Spleen (tissue), 11 donors: Measurements from ENCODE around the gene ZFHX2. TPM values are rescaled to one million over a fixed set of nuclear protein-coding genes. Genes with fewer than 3 reads are reported as not detected.

ENCODE experiments used
- DNase-seq: peaks from one replicate; pipeline ENCODE4 v3.0.0-alpha.2; 2020
- H3K27ac ChIP-seq, 8 donors: fragments of 200-600 bp; sonication (generic) in 7 of 8; 1 replicate in 4 of 8; 2 replicates in 4 of 8; pipeline versions ENCODE4 v1.5.0 to v1.8.0; 2016 to 2021; ENCODE audit warnings: inconsistent platforms in 4 of 8, mild to moderate bottlenecking in 4 of 8, moderate library complexity in 1 of 8
- H3K27me3 ChIP-seq, 7 donors: fragments of 200-600 bp; sonication (generic) in 6 of 7; replicated peaks in 1 of 7; 1 replicate in 4 of 7; 2 replicates in 3 of 7; pipeline versions ENCODE4 v1.5.0 to v1.8.0; 2016 to 2021; ENCODE audit warnings: inconsistent platforms in 3 of 7, mild to moderate bottlenecking in 1 of 7
- H3K36me3 ChIP-seq, 6 donors: fragments of 200-600 bp; sonication (generic) in 5 of 6; 1 replicate in 4 of 6; 2 replicates in 2 of 6; pipeline versions ENCODE4 v1.5.0 to v1.8.0; 2016 to 2021; ENCODE audit warnings: inconsistent platforms in 2 of 6
- H3K4me1 ChIP-seq, 6 donors: fragments of 200-600 bp; sonication (generic) in 5 of 6; 1 replicate in 3 of 6; 2 replicates in 3 of 6; pipeline versions ENCODE4 v1.5.0 to v1.8.0; 2016 to 2021; ENCODE audit warnings: inconsistent platforms in 3 of 6
- H3K4me3 ChIP-seq, 8 donors: fragments of 200-600 bp; sonication (generic) in 7 of 8; 1 replicate in 4 of 8; 2 replicates in 4 of 8; pipeline versions ENCODE4 v1.5.0 to v1.8.0; 2016 to 2021; ENCODE audit warnings: inconsistent platforms in 4 of 8, mild to moderate bottlenecking in 4 of 8, moderate library complexity in 2 of 8
- H3K9me3 ChIP-seq, 8 donors: fragments of 200-600 bp; sonication (generic) in 7 of 8; 1 replicate in 4 of 8; 2 replicates in 4 of 8; pipeline versions ENCODE4 v1.5.0 to v1.8.0; 2016 to 2021; ENCODE audit warnings: inconsistent platforms in 4 of 8
- CTCF ChIP-seq, 11 experiments: fragments of 200-600 bp in 7 of 11; fragments of 450-650 bp in 4 of 11; sonication (generic) in 4 of 11; IDR thresholded peaks in 8 of 11; conservative IDR thresholded peaks in 3 of 11; 1 replicate in 7 of 11; 2 replicates in 4 of 11; pipeline versions ENCODE4 v1.4.0 to v1.8.0; 2016 to 2021; ENCODE audit warnings: antibody characterized with exemption in 11 of 11, inconsistent platforms in 4 of 11, mild to moderate bottlenecking in 1 of 11
- POLR2A ChIP-seq, 3 donors: fragments of 450-650 bp; IDR thresholded peaks; one replicate each; pipeline ENCODE4 v1.5.1; 2017; ENCODE audit warnings: antibody characterized with exemption in 3 of 3, mild to moderate bottlenecking in 1 of 3
- POLR2AphosphoS5 ChIP-seq, 3 donors: sonication (generic); formaldehyde crosslinking; IDR thresholded peaks; one replicate each; pipeline ENCODE4 v1.5.1; 2017; ENCODE audit warnings: antibody characterized with exemption in 3 of 3
- whole genome bisulfite sequencing, 5 donors: extraction: QIAGEN DNeasy Blood & Tissue Kit in 3 of 5; methylation state at CpG; one replicate each; pipeline versions ENCODE4 v1.1.5 to v1.1.7; 2013 to 2018; 5-methylcytosine and 5-hydroxymethylcytosine counted together
- intact Hi-C: fragments of 100-400 bp; cut with DNase I; formaldehyde crosslinking; loops from one replicate; pipeline ENCODE4 v1.15.0; 2023; ENCODE audit warnings: low total_unique reads
- polyA plus RNA-seq, 3 donors: library from polyadenylated mRNA; stranded (reverse); fragments of 200-250 nt; gene quantifications; one replicate each; pipeline ENCODE4 v1.2.1, GENCODE V29; 2013
- total RNA-seq, 7 donors: library from RNA; depleted of rRNA in 3 of 7; stranded (reverse); fragments of >200 nt in 3 of 7; fragmentation: NEBNext Ultra II Directional in 4 of 7; extraction: Animal tissue kit (Norgen Biotek cat#: 25700) in 4 of 7; gene quantifications; one replicate each; pipeline versions ENCODE4 v1.1.0 to v1.2.1, GENCODE V29; 2016 to 2021
- donor health status: healthy with polysubstance abuse.
- donor health status: DM: no; HTN: no; CAD: no; lungs with moderate emphysema.
- donor health status: DM: no; HTN: no; CAD: no.
- donor health status: Bipolar disorder and iron deficiency.
- donor health status: healthy.
- donor health status: DM: no; HTN: no; CAD: no.
- donor health status: DM: yes; HTN: yes; CAD: no.

The ZFHX2 gene
- total and polyA plus RNA-seq, 10 donors, result 0.09 to 2.9 (median 1.0) TPM

- Histone ChIP-seq H3K4me1 (peaks cover 0 to 6% (median 0%) of the 10 kb centered on the region in 6 donors), H3K4me3 (no peak overlapping the region), H3K27ac (no peak overlapping the region), H3K9me3 (no peaks in the 10 kb centered on the region), H3K27me3 (no peaks in the 10 kb centered on the region), H3K36me3 (peaks cover 0 to 16% (median 0%) of the 10 kb centered on the region in 6 donors)
- intact Hi-C loops, result no loop called here
- WGBS, 5 donors, result 81 to 87% (median 82%) methylated on average over 2 of the region's 2 CpGs
- no peak for DNase-seq
- TF ChIP-seq POLR2A (IDR thresholded peaks at IDR 0.05), result no peak
- TF ChIP-seq POLR2AphosphoS5 (IDR thresholded peaks at IDR 0.05), result no peak
- TF ChIP-seq CTCF (IDR thresholded peaks at IDR 0.05 in 8 of 11, conservative IDR thresholded peaks at IDR 0.05 in 3 of 11), result no peak
Measured at GRCh38 chr14:23494223-23494622, 57.3 kb downstream of the ZFHX2 start.

GRCh38 chr14:23492618-23493272, 58.8 kb downstream of the ZFHX2 start:
- DNase-seq, result no peak
- Histone ChIP-seq H3K27ac (no peak overlapping the region), H3K9me3 (no peaks in the 10 kb centered on the region), H3K36me3 (peaks cover 0 to 31% (median 0%) of the 10 kb centered on the region in 6 donors), H3K4me3 (no peak overlapping the region), H3K4me1 (peaks cover 0 to 6% (median 0%) of the 10 kb centered on the region in 6 donors), H3K27me3 (no peaks in the 10 kb centered on the region)
- TF ChIP-seq POLR2AphosphoS5 (IDR thresholded peaks at IDR 0.05) (no peak), CTCF (IDR thresholded peaks at IDR 0.05 in 8 of 11, conservative IDR thresholded peaks at IDR 0.05 in 3 of 11) (no peak), POLR2A (IDR thresholded peaks at IDR 0.05) (no peak)
- intact Hi-C loops, result no loop called here

- Histone ChIP-seq H3K4me1 (peaks cover 0 to 9% (median 0%) of the 10 kb centered on the region in 6 donors), H3K36me3 (peaks cover 0 to 79% (median 8%) of the 10 kb centered on the region in 6 donors), H3K4me3 (no peak overlapping the region), H3K27me3 (no peaks in the 10 kb centered on the region), H3K9me3 (no peaks in the 10 kb centered on the region), H3K27ac (no peak overlapping the region)
- 89 to 98% (median 94%) methylated on average over 7 of the region's 7 CpGs for WGBS, 5 donors
- TF ChIP-seq CTCF (IDR thresholded peaks at IDR 0.05 in 8 of 11, conservative IDR thresholded peaks at IDR 0.05 in 3 of 11), result no peak
- no peak for TF ChIP-seq POLR2AphosphoS5 (IDR thresholded peaks at IDR 0.05)
- no peak for TF ChIP-seq POLR2A (IDR thresholded peaks at IDR 0.05)
- intact Hi-C loops, result no loop called here
- no peak for DNase-seq
Measured at GRCh38 chr14:23487216-23487615, 64.3 kb downstream of the ZFHX2 start.

- DNase-seq, result no peak
- Histone ChIP-seq H3K36me3 (peaks cover 0 to 80% (median 10%) of the 10 kb centered on the region in 6 donors), H3K4me3 (no peak overlapping the region), H3K4me1 (peaks cover 0 to 9% (median 0%) of the 10 kb centered on the region in 6 donors), H3K27me3 (no peaks in the 10 kb centered on the region), H3K9me3 (no peaks in the 10 kb centered on the region), H3K27ac (no peak overlapping the region)
- 26 to 64% (median 28%) methylated on average over 2 of the region's 2 CpGs for WGBS, 5 donors
- intact Hi-C loops, result no loop called here
- no peak for TF ChIP-seq POLR2AphosphoS5 (IDR thresholded peaks at IDR 0.05)
- no peak for TF ChIP-seq POLR2A (IDR thresholded peaks at IDR 0.05)
- TF ChIP-seq CTCF (IDR thresholded peaks at IDR 0.05 in 8 of 11, conservative IDR thresholded peaks at IDR 0.05 in 3 of 11), result no peak
Measured at GRCh38 chr14:23486036-23486435, 65.5 kb downstream of the ZFHX2 start.
